Keratinocyte (primary cell): ENCODE measurements around the gene OPALIN. TPM values are rescaled to one million over a fixed set of nuclear protein-coding genes. Genes with fewer than 3 reads are reported as not detected.

Experiments used
- DNase-seq: peaks from one replicate; pipeline ENCODE4 v3.0.0-alpha.2; 2011; ENCODE audit warnings: low read depth, missing footprints, low spot score
- FAIRE-seq: peaks from 2 replicates; lab custom pipeline; 2011; peaks lifted over from hg19 to GRCh38; lab: Jason Lieb, UNC
- H2AFZ ChIP-seq: 2 replicates; pipeline ENCODE4 v1.6.0; 2012; ENCODE audit warnings: low read length, control low read depth, inconsistent platforms; ENCODE audit not compliant: control insufficient read depth
- H3K27ac ChIP-seq: 2 replicates; pipeline ENCODE4 v1.5.1; 2011; ENCODE audit warnings: low read length; ENCODE audit not compliant: control insufficient read depth, insufficient read depth
- H3K27me3 ChIP-seq: 3 replicates; pipeline ENCODE4 v1.6.0; 2011; ENCODE audit warnings: low read length; ENCODE audit not compliant: control insufficient read depth, insufficient read depth; ENCODE audit errors: extremely low read depth
- H3K36me3 ChIP-seq, 2 experiments: 2 replicates in 1 of 2; 3 replicates in 1 of 2; pipeline ENCODE4 v1.5.1; 2011; ENCODE audit warnings: low read length in 2 of 2, mild to moderate bottlenecking in 1 of 2; ENCODE audit not compliant: control insufficient read depth in 2 of 2, insufficient read depth in 2 of 2; ENCODE audit errors: extremely low read depth in 1 of 2
- H3K4me1 ChIP-seq: 3 replicates; pipeline ENCODE4 v1.5.1; 2011; ENCODE audit warnings: low read length; ENCODE audit not compliant: control insufficient read depth, insufficient read depth; ENCODE audit errors: extremely low read depth
- H3K4me2 ChIP-seq: 3 replicates; pipeline ENCODE4 v1.6.0; 2011; ENCODE audit warnings: low read depth, low read length; ENCODE audit not compliant: control insufficient read depth, insufficient read depth; ENCODE audit errors: extremely low read depth
- H3K4me3 ChIP-seq, 3 experiments: fragments of 200-600 bp in 1 of 3; sonication (generic) in 1 of 3; 2 replicates in 2 of 3; 3 replicates in 1 of 3; pipeline ENCODE4 v1.5.1; 2011 to 2016; ENCODE audit warnings: low read length in 3 of 3, mild to moderate bottlenecking in 3 of 3, control low read depth in 2 of 3, inconsistent platforms in 1 of 3, low read depth in 1 of 3, mixed read lengths in 1 of 3, mixed run types in 1 of 3, moderate library complexity in 1 of 3; ENCODE audit not compliant: control insufficient read depth in 2 of 3, insufficient read depth in 2 of 3; ENCODE audit errors: extremely low read depth in 1 of 3
- H3K79me2 ChIP-seq: 2 replicates; pipeline ENCODE4 v1.6.0; 2012; ENCODE audit warnings: low read length; ENCODE audit not compliant: control insufficient read depth, insufficient read depth
- H3K9ac ChIP-seq: 3 replicates; pipeline ENCODE4 v1.6.0; 2011; ENCODE audit warnings: low read length; ENCODE audit not compliant: control insufficient read depth, insufficient read depth; ENCODE audit errors: extremely low read depth
- H3K9me1 ChIP-seq: 3 replicates; pipeline ENCODE4 v1.6.0; 2011; ENCODE audit warnings: low read length; ENCODE audit not compliant: control insufficient read depth, insufficient read depth; ENCODE audit errors: extremely low read depth
- H3K9me3 ChIP-seq: 2 replicates; pipeline ENCODE4 v1.5.1; 2012; ENCODE audit warnings: low read depth, low read length; ENCODE audit not compliant: control insufficient read depth
- H4K20me1 ChIP-seq: 3 replicates; pipeline ENCODE4 v1.6.0; 2011; ENCODE audit warnings: low read length; ENCODE audit not compliant: control insufficient read depth, insufficient read depth; ENCODE audit errors: extremely low read depth
- EZH2 ChIP-seq: IDR thresholded peaks from one replicate; pipeline ENCODE4 v1.6.1; 2012; ENCODE audit warnings: inconsistent platforms, mild to moderate bottlenecking, low read length, moderate library complexity
- dilution Hi-C: fragments of 300-500 bp; cut with MboI; formaldehyde crosslinking; loops from one replicate; pipeline ENCODE4 v1.7.0; 2020; ENCODE audit warnings: low sequenced_read_pairs; ENCODE audit not compliant: extremely low pct_ligation_motif_present
- polyA plus RNA-seq, 5 experiments: library from polyadenylated mRNA; depleted of rRNA in 3 of 5; stranded (reverse) in 3 of 5; stranded (forward) in 1 of 5; unstranded in 1 of 5; fragments of >200 nt; gene quantifications; 1 replicate in 1 of 5; 2 replicates in 3 of 5; 3 replicates in 1 of 5; pipeline versions ENCODE4 v1.2.1 to v1.2.3, GENCODE V29; 2011 to 2012; ENCODE audit warnings: missing spikeins in 2 of 5, low read depth in 1 of 5, low replicate concordance in 1 of 5
- TF ChIP-seq, protein P1 (sequence below), 3 experiments: IDR thresholded peaks in 1 of 3; conservative IDR thresholded peaks in 1 of 3; optimal IDR thresholded peaks in 1 of 3; 2 replicates in 2 of 3; 3 replicates in 1 of 3; pipeline versions ENCODE3 to v1.5.1; 2011; ENCODE audit warnings: low read length in 3 of 3, mild to moderate bottlenecking in 3 of 3, moderate library complexity in 2 of 3, control low read depth in 1 of 3, inconsistent platforms in 1 of 3; ENCODE audit not compliant: insufficient read depth in 2 of 3; ENCODE audit errors: extremely low read depth in 1 of 3

Gene OPALIN
- polyA plus RNA-seq, 1 donor (not counting 4 experiments of a cell fraction or from before 2014, with no cell fraction given): not detected

DNA sequence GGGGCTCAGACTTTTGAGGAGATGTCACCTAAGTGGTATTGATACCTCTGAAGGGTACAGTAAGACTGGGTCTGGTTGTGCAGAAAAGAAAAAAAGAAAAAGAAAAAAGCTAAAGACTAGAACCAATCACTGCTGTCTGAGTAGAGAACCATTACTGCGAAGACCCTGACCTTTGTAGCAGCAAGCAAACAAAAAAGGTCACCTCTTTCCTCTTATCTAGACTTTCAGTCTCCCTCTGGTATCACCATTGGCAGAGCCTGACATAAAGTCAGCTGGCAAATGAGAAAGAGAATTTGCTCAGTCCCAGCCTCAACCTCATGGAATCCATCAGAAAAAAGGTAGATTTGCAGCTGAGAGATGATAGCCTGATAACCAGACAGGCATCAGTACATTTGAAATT lies 57.2 kb downstream of the OPALIN start:
- dilution Hi-C loops: no loop called here
- TF ChIP-seq EZH2: no peak
- TF ChIP-seq, protein P1, sequence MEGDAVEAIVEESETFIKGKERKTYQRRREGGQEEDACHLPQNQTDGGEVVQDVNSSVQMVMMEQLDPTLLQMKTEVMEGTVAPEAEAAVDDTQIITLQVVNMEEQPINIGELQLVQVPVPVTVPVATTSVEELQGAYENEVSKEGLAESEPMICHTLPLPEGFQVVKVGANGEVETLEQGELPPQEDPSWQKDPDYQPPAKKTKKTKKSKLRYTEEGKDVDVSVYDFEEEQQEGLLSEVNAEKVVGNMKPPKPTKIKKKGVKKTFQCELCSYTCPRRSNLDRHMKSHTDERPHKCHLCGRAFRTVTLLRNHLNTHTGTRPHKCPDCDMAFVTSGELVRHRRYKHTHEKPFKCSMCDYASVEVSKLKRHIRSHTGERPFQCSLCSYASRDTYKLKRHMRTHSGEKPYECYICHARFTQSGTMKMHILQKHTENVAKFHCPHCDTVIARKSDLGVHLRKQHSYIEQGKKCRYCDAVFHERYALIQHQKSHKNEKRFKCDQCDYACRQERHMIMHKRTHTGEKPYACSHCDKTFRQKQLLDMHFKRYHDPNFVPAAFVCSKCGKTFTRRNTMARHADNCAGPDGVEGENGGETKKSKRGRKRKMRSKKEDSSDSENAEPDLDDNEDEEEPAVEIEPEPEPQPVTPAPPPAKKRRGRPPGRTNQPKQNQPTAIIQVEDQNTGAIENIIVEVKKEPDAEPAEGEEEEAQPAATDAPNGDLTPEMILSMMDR (optimal IDR thresholded peaks at IDR 0.05 in 1 of 3, IDR thresholded peaks at IDR 0.05 in 1 of 3, conservative IDR thresholded peaks at IDR 0.05 in 1 of 3; ENCODE audit: extremely low read depth in 1 of 3, insufficient read depth in 2 of 3, low read length in 3 of 3): no peak
- H3K9me1 ChIP-seq: no peaks in the 10 kb centered on the region

DNA sequence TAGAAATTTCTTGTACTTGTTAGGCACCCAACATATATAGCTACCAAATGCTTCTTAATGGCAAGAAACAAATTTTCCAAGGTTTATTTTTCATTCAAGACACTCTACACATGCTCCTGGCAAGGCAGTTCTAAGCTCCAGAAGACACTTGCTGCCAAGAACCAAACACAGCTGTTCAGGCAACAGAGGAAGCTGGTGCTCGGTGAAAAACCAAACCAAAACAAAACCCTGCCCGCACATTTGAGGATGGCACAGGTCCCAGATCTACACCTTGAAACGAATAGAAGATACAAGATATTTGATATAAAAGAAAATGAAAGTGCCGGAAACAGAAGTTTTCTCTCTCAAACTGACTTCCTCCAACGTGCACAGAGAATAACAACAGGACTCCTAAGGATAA lies 59.4 kb downstream of the OPALIN start:
- no peak for TF ChIP-seq EZH2
- TF ChIP-seq, protein P1 (optimal IDR thresholded peaks at IDR 0.05 in 1 of 3, IDR thresholded peaks at IDR 0.05 in 1 of 3, conservative IDR thresholded peaks at IDR 0.05 in 1 of 3; ENCODE audit: extremely low read depth in 1 of 3, insufficient read depth in 2 of 3, low read length in 3 of 3): no peak
- dilution Hi-C loops: no loop called here
- Histone ChIP-seq H3K9ac (no peak overlapping the region), H3K27me3 (peaks cover 17% of the 10 kb centered on the region), H3K4me1 (no peaks in the 10 kb centered on the region), H3K9me3 (no peaks in the 10 kb centered on the region), H3K9me1 (no peaks in the 10 kb centered on the region), H3K4me3 (no peak overlapping the region), H3K36me3 (no peaks in the 10 kb centered on the region), H3K27ac (no peak overlapping the region), H2AFZ (peak overlapping the region; percentile 26), H3K4me2 (peak overlapping the region; percentile 19), H3K79me2 (no peaks in the 10 kb centered on the region), H4K20me1 (no peaks in the 10 kb centered on the region)
- no peak for FAIRE-seq
- DNase-seq: no peak

More for the DNA sequence above, 57.2 kb downstream of the OPALIN start:
- no peak overlapping the region for H3K4me3 ChIP-seq
- H3K4me2 ChIP-seq: no peak overlapping the region
- no peak overlapping the region for H3K9ac ChIP-seq
- no peak for FAIRE-seq
- no peaks in the 10 kb centered on the region for H3K79me2 ChIP-seq
- H4K20me1 ChIP-seq: no peaks in the 10 kb centered on the region
- no peaks in the 10 kb centered on the region for H3K9me3 ChIP-seq
- H2AFZ ChIP-seq: no peak overlapping the region
- peaks cover 11% of the 10 kb centered on the region for H3K27me3 ChIP-seq
- H3K27ac ChIP-seq: no peak overlapping the region
- no peaks in the 10 kb centered on the region for H3K4me1 ChIP-seq
- no peaks in the 10 kb centered on the region for H3K36me3 ChIP-seq
- DNase-seq: no peak
